ENCODE measurements around the gene DIS3L2. TPM values are rescaled to one million over a fixed set of nuclear protein-coding genes. Genes with fewer than 3 reads are reported as not detected.

The DIS3L2 gene
- total RNA-seq, 1 donor from 2014 or later = 17.0 TPM

- no peaks in the 10 kb centered on the region for H3K27me3 ChIP-seq (ENCODE audit: low read depth)
- H3K27ac ChIP-seq (replicated peaks) = no peak overlapping the region
- H3K36me3 ChIP-seq = peaks cover 29% of the 10 kb centered on the region
- no peak for TF ChIP-seq CTCF (IDR thresholded peaks at IDR 0.05; ENCODE audit: borderline replicate concordance)
- no peaks in the 10 kb centered on the region for H3K9me3 ChIP-seq (replicated peaks)
- H3K4me3 ChIP-seq = no peak overlapping the region
- intact Hi-C loops (cut with micrococcal nuclease) = no loop called here
- no peak for DNase-seq
- no peaks in the 10 kb centered on the region for H3K4me1 ChIP-seq
Observed at GRCh38 chr2:232249096-232249495, 287.6 kb downstream of the DIS3L2 start.

DNA sequence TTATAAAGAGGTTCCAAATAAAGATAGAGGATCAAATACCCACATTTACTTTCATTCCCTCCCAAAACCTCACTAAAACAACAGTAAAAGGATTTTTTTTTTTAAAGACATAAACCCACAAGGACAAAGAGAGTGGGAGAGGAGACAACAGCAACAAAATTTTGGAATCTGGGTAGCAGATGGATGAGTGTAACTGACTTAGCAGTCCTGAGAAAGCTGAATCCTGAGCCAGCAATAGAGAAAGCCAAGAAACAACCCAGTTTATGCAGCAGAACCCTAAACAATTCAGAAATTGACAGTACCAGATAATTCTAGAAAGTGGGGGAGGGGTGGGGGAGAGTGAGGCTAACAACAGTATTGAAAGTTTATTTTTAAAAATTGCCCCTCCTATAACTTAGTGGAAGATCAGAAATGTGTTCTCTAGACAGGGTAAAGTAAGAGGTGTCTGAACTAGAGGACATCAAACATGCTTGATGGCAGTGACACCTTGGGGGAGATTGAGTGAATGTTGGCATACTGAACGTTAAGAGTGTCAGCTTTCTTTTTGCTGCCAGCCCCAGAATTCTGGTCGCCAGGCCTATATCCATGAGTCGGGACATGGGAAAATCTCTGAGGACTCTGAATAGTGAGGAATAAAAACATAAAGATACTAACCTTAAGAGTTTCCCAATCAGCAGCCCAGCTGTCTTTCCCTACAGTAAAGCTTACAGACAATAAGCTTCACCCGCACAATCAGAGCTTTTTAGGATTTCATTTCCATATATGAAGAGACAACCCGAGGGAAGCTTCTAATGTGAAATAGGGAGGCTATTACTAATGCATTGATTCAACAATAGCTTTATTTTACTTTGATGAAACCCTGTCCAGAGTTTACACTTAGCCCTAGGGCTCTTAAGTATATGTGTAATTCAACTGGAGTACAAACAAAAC is 289.0 kb downstream of the DIS3L2 start:
- no peaks in the 10 kb centered on the region for H3K4me1 ChIP-seq
- H3K36me3 ChIP-seq = peaks cover 29% of the 10 kb centered on the region

DNA sequence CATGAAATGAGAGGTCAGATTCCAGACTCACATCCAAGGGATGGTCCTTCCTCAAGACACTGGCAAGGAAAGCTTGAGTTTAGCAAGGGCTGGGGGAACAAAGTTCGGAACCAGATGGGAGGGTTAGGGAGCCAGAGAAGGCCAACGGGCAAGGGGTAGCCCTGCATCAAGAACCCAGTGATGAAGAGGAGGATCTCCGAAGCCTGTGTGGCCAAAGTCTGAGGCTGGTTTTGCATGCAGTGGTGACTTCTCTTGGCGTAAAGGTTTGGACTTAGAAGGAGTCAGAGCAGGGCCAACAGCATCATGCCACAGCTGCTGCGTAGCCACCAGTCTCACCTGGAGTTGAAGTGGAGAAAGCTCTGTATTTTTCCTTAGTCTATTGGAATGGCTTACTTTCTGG is 293.5 kb downstream of the DIS3L2 start:
- Histone ChIP-seq H3K4me1 (peaks cover 15% of the 10 kb centered on the region), H3K27me3 (ENCODE audit: low read depth) (no peaks in the 10 kb centered on the region), H3K27ac (replicated peaks) (no peak overlapping the region), H3K36me3 (peaks cover 20% of the 10 kb centered on the region), H3K9me3 (replicated peaks) (no peaks in the 10 kb centered on the region), H3K4me3 (no peak overlapping the region)
- no peak for TF ChIP-seq CTCF (IDR thresholded peaks at IDR 0.05; ENCODE audit: borderline replicate concordance)
- DNase-seq = no peak
- intact Hi-C loops (cut with micrococcal nuclease) = no loop called here

More for the DNA sequence above, 289.0 kb downstream of the DIS3L2 start:
- no peak overlapping the region for H3K4me3 ChIP-seq
- TF ChIP-seq CTCF (IDR thresholded peaks at IDR 0.05; ENCODE audit: borderline replicate concordance) = no peak
- H3K27ac ChIP-seq (replicated peaks) = no peak overlapping the region
- H3K9me3 ChIP-seq (replicated peaks) = no peaks in the 10 kb centered on the region
- intact Hi-C loops (cut with micrococcal nuclease) = no loop called here
- no peaks in the 10 kb centered on the region for H3K27me3 ChIP-seq (ENCODE audit: low read depth)
- DNase-seq = no peak

DNA sequence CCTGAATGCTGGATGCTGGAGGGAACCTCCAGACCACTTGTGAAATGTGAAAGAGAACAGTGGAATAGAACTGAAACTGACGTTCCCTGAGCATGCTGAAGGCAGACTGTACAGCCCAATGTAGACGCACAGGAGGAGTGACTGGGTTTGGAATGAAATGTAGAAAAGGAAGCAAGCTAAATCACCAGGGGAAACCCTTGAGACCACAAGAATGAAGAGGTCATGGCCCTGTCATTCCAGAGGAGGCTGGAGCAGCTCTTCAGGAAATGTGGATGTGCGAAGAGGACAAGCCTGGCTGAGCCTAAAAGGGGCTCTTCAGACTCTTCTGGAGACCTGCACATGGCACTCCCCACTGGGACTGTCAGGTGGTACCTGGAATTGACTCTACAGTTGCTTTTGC is 298.6 kb downstream of the DIS3L2 start:
- Histone ChIP-seq H3K36me3 (peaks cover 37% of the 10 kb centered on the region), H3K27me3 (ENCODE audit: low read depth) (no peaks in the 10 kb centered on the region), H3K9me3 (replicated peaks) (no peaks in the 10 kb centered on the region), H3K4me1 (peaks cover 24% of the 10 kb centered on the region), H3K27ac (replicated peaks) (no peak overlapping the region), H3K4me3 (no peak overlapping the region)
- no peak for TF ChIP-seq CTCF (IDR thresholded peaks at IDR 0.05; ENCODE audit: borderline replicate concordance)
- intact Hi-C loops (cut with micrococcal nuclease) = no loop called here
- DNase-seq = no peak

DNA sequence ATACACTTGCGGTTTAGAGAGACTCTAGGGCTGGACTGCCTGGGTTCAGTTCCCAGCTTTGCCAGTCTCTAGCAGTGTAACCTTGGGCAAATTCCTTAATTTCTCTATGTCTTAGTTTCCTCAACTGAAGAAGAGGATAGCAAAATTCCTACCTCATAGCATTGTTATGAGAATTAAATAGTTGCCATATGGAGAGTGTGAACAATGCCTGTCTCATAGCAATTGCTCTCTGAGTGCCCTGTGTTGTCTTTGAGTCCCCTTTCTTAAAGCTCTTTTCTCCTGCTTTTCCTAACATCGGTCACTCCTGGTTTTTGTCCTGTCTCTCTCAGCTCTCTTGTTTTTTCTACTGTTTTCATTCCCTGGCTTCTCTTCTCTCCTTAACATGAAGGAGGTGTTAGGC is 300.3 kb downstream of the DIS3L2 start:
- Histone ChIP-seq H3K9me3 (replicated peaks) (no peaks in the 10 kb centered on the region), H3K4me1 (peaks cover 24% of the 10 kb centered on the region), H3K36me3 (peaks cover 47% of the 10 kb centered on the region), H3K27me3 (ENCODE audit: low read depth) (no peaks in the 10 kb centered on the region), H3K27ac (replicated peaks) (no peak overlapping the region), H3K4me3 (no peak overlapping the region)
- DNase-seq = no peak
- intact Hi-C loops (cut with micrococcal nuclease) = no loop called here
- TF ChIP-seq CTCF (IDR thresholded peaks at IDR 0.05; ENCODE audit: borderline replicate concordance) = no peak

Data from left ventricle myocardium inferior (tissue), 1 donor.